ENCODE data around the gene ADIPOR2. TPM values are rescaled to one million over a fixed set of nuclear protein-coding genes. Genes with fewer than 3 reads are reported as not detected.

ADIPOR2 gene
- total and polyA plus RNA-seq, 10 of the 15 experiments (the other 5 are each of a cell fraction or from before 2014, with no cell fraction given): 8.6 to 65.0 (median 38.0) TPM

DNA sequence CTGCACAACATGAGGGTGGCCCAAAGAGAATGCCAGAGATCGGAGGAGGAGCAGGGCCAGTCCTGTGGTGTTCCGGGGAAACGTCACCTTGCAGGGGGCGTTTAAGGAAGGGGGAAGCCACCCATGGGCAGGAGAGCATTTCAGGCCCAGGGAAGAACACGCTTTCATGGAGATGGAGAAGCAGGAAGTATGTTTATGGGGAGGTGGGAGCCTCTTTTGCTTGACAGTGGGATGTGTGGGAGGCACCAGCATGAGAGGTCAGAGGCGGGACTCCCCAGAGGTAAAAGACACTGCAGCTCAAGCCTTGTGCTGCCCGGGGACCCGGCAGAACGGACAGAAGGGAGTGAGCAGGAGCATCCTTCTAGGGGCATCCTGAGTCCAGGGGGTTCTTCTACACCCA, 128.2 kb downstream of the ADIPOR2 start (continued):
- TF ChIP-seq TBL1XR1 (IDR thresholded peaks at IDR 0.05; ENCODE audit: low read depth, low read length) (no peak), IRF4 (IDR thresholded peaks at IDR 0.05; ENCODE audit: low read depth, low read length) (no peak), EGR1 (IDR thresholded peaks at IDR 0.05; ENCODE audit: borderline replicate concordance in 1 of 2, low read depth in 2 of 2, low read length in 2 of 2) (no peak)
- TF ChIP-seq, protein P1, sequence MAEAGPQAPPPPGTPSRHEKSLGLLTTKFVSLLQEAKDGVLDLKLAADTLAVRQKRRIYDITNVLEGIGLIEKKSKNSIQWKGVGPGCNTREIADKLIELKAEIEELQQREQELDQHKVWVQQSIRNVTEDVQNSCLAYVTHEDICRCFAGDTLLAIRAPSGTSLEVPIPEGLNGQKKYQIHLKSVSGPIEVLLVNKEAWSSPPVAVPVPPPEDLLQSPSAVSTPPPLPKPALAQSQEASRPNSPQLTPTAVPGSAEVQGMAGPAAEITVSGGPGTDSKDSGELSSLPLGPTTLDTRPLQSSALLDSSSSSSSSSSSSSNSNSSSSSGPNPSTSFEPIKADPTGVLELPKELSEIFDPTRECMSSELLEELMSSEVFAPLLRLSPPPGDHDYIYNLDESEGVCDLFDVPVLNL (IDR thresholded peaks at IDR 0.05; ENCODE audit: low read depth, low read length): no peak

DNA sequence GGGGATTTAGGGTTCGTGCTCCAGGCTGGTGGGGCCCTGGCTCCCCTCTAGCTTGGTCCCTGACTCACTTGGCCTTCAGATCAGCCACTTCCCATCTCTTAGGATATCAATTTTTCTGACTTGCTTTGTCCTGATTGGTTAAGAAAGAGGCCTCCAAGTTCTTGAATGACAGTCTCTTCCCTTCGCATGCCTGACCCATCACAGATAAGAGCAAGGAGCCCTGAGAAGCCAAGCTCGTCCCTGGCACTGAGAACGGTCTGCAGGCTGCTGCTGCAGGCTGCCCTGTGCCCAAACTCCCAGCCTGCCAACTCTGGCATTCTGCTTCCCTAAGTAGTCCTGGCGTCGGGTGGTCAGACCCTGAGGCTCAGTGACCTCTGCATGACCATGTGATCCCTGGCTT, 128.7 kb downstream of the ADIPOR2 start:
- Histone ChIP-seq H3K27ac (ENCODE audit: control insufficient read depth, insufficient read depth) (no peak overlapping the region), H3K4me2 (ENCODE audit: control insufficient read depth, insufficient read depth) (no peak overlapping the region), H3K36me3 (ENCODE audit: control insufficient read depth in 2 of 2, insufficient read depth in 2 of 2, low read length in 1 of 2) (no peaks in the 10 kb centered on the region), H2AFZ (ENCODE audit: control insufficient read depth, low read depth, low read length) (no peak overlapping the region), H3K79me2 (ENCODE audit: control insufficient read depth, insufficient read depth, low read length) (no peaks in the 10 kb centered on the region), H3K27me3 (replicated peaks in 1 of 2; ENCODE audit: control insufficient read depth in 2 of 2, insufficient read depth in 2 of 2, low read length in 1 of 2) (peaks cover 8 to 11% of the 10 kb centered on the region in 2 experiments; a peak in 3 of 4 replicates), H3K4me1 (ENCODE audit: control insufficient read depth, insufficient read depth, low read length) (no peaks in the 10 kb centered on the region), H3K9ac (ENCODE audit: control insufficient read depth, insufficient read depth, low read length) (no peak overlapping the region), H3K9me3 (replicated peaks; ENCODE audit: control insufficient read depth, insufficient read depth, low read length) (no peaks in the 10 kb centered on the region), H3K4me3 (no peak overlapping the region), H4K20me1 (ENCODE audit: control insufficient read depth, insufficient read depth) (no peaks in the 10 kb centered on the region)
- POLR2A ChIA-PET: no interaction called here
- BruUV-seq (replicated peaks): no TSS peak
- intact Hi-C loops (cut with micrococcal nuclease; ENCODE audit: unreplicated experiment) (no loop called here), in situ Hi-C loops (cut with MboI) (no loop called here)
- DNase-seq (ENCODE audit: low read depth, low spot score) (no peak), FAIRE-seq (no peak), ATAC-seq (no peak)
- 46% methylated on average over 6 of the region's 6 CpGs for WGBS (ENCODE audit: insufficient coverage, insufficient replicate concordance, low lambda C conversion rate, missing lambda C conversion rate)
- SMC1A ChIA-PET (ENCODE audit: uncharacterized antibody, unreplicated experiment): no interaction called here
- CTCF ChIA-PET: interaction anchor here (0.9 kb wide), 1 partner anchor 115 kb away, joined by 3 read pairs; no protein-coding TSS in a partner anchor
- RAD21 ChIA-PET (ENCODE audit: unreplicated experiment): no interaction called here
- TF ChIP-seq NR2C2 (IDR thresholded peaks at IDR 0.05; ENCODE audit: borderline replicate concordance, control insufficient read depth, insufficient read length, low read depth) (no peak), TAF1 (IDR thresholded peaks at IDR 0.05; ENCODE audit: borderline replicate concordance, low read depth, low read length) (no peak), BHLHE40 (IDR thresholded peaks at IDR 0.05; ENCODE audit: borderline replicate concordance in 1 of 2, low read depth in 2 of 2, low read length in 1 of 2) (no peak), CBX3 (IDR thresholded peaks at IDR 0.05; ENCODE audit: borderline replicate concordance, low read depth) (no peak), ZBED1 (IDR thresholded peaks at IDR 0.05; ENCODE audit: borderline replicate concordance) (no peak), ZZZ3 (IDR thresholded peaks at IDR 0.05; ENCODE audit: control insufficient read depth, insufficient read length, low read depth) (no peak), MYC (IDR thresholded peaks at IDR 0.05; ENCODE audit: insufficient read depth, insufficient read length, insufficient replicate concordance, low read length, severe bottlenecking) (no peak)
- TF ChIP-seq, protein P2, sequence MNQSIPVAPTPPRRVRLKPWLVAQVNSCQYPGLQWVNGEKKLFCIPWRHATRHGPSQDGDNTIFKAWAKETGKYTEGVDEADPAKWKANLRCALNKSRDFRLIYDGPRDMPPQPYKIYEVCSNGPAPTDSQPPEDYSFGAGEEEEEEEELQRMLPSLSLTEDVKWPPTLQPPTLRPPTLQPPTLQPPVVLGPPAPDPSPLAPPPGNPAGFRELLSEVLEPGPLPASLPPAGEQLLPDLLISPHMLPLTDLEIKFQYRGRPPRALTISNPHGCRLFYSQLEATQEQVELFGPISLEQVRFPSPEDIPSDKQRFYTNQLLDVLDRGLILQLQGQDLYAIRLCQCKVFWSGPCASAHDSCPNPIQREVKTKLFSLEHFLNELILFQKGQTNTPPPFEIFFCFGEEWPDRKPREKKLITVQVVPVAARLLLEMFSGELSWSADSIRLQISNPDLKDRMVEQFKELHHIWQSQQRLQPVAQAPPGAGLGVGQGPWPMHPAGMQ (IDR thresholded peaks at IDR 0.05; ENCODE audit: borderline replicate concordance): no peak
- TF ChIP-seq, protein P3, sequence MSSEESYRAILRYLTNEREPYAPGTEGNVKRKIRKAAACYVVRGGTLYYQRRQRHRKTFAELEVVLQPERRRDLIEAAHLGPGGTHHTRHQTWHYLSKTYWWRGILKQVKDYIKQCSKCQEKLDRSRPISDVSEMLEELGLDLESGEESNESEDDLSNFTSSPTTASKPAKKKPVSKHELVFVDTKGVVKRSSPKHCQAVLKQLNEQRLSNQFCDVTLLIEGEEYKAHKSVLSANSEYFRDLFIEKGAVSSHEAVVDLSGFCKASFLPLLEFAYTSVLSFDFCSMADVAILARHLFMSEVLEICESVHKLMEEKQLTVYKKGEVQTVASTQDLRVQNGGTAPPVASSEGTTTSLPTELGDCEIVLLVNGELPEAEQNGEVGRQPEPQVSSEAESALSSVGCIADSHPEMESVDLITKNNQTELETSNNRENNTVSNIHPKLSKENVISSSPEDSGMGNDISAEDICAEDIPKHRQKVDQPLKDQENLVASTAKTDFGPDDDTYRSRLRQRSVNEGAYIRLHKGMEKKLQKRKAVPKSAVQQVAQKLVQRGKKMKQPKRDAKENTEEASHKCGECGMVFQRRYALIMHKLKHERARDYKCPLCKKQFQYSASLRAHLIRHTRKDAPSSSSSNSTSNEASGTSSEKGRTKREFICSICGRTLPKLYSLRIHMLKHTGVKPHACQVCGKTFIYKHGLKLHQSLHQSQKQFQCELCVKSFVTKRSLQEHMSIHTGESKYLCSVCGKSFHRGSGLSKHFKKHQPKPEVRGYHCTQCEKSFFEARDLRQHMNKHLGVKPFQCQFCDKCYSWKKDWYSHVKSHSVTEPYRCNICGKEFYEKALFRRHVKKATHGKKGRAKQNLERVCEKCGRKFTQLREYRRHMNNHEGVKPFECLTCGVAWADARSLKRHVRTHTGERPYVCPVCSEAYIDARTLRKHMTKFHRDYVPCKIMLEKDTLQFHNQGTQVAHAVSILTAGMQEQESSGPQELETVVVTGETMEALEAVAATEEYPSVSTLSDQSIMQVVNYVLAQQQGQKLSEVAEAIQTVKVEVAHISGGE (CRISPR knock-in tag; IDR thresholded peaks at IDR 0.05): no peak
- TF ChIP-seq, protein P4, sequence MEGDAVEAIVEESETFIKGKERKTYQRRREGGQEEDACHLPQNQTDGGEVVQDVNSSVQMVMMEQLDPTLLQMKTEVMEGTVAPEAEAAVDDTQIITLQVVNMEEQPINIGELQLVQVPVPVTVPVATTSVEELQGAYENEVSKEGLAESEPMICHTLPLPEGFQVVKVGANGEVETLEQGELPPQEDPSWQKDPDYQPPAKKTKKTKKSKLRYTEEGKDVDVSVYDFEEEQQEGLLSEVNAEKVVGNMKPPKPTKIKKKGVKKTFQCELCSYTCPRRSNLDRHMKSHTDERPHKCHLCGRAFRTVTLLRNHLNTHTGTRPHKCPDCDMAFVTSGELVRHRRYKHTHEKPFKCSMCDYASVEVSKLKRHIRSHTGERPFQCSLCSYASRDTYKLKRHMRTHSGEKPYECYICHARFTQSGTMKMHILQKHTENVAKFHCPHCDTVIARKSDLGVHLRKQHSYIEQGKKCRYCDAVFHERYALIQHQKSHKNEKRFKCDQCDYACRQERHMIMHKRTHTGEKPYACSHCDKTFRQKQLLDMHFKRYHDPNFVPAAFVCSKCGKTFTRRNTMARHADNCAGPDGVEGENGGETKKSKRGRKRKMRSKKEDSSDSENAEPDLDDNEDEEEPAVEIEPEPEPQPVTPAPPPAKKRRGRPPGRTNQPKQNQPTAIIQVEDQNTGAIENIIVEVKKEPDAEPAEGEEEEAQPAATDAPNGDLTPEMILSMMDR (IDR thresholded peaks at IDR 0.05 in 2 of 3, conservative IDR thresholded peaks at IDR 0.05 in 1 of 3; ENCODE audit: control insufficient read depth in 2 of 3, extremely low read depth in 1 of 3, insufficient read depth in 1 of 3, low read depth in 3 of 3, low read length in 3 of 3): no peak

All from GM12878 (cell line).